HUES48 (cell line): ENCODE results near the gene SPATA6.
"Not testable (repeated sequence)": the region's sequence is repeated elsewhere in the genome, so short reads cannot be mapped to it uniquely, and the experiment has no call there.

ENCODE experiments used
- H3K27ac ChIP-seq: one replicate; pipeline ENCODE4 v1.7.0; 2013; ENCODE audit warnings: low read depth, low read length, inconsistent platforms
- H3K27me3 ChIP-seq: 2 replicates; pipeline ENCODE4 v1.6.1; 2013; ENCODE audit warnings: mild to moderate bottlenecking, low read length; ENCODE audit not compliant: control insufficient read depth, insufficient read depth
- H3K36me3 ChIP-seq: 2 replicates; pipeline ENCODE4 v1.6.1; 2013; ENCODE audit warnings: low read length; ENCODE audit not compliant: control insufficient read depth, insufficient read depth
- H3K4me1 ChIP-seq: 2 replicates; pipeline ENCODE4 v1.6.1; 2013; ENCODE audit warnings: mild to moderate bottlenecking, low read length; ENCODE audit not compliant: control insufficient read depth, insufficient read depth
- H3K4me3 ChIP-seq: 2 replicates; pipeline ENCODE4 v1.5.1; 2013; ENCODE audit warnings: mild to moderate bottlenecking, low read depth, low read length
- H3K9ac ChIP-seq: 2 replicates; pipeline ENCODE4 v1.6.1; 2013; ENCODE audit warnings: mild to moderate bottlenecking, low read depth, low read length, moderate library complexity
- H3K9me3 ChIP-seq: 2 replicates; pipeline ENCODE4 v1.6.1; 2013; ENCODE audit warnings: low read length; ENCODE audit not compliant: control insufficient read depth, insufficient read depth

SPATA6 gene

DNA sequence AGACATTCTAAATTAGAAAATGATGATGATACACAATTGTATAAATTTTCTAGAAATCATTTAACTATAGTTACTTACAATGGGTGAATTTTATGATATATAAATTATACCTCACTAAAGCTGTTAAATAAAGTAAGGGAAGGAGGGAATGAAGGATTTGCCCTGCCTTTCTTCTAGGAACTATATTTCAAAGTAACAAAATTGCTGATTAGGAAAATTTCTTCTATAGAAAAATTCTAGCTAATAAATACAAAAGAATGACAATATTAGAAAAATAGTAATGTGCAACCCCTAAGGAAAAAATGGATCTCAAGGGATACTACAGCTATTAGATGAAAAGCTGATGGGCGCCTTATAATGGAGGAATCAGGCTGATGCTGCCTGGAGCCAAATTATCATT, 23.1 kb downstream of the SPATA6 start:
- Histone ChIP-seq H3K9me3 (peaks cover 8% of the 10 kb centered on the region), H3K9ac (no peak overlapping the region), H3K4me1 (no peaks in the 10 kb centered on the region), H3K4me3 (no peak overlapping the region), H3K27me3 (no peaks in the 10 kb centered on the region), H3K36me3 (no peaks in the 10 kb centered on the region), H3K27ac (no peak overlapping the region)

DNA sequence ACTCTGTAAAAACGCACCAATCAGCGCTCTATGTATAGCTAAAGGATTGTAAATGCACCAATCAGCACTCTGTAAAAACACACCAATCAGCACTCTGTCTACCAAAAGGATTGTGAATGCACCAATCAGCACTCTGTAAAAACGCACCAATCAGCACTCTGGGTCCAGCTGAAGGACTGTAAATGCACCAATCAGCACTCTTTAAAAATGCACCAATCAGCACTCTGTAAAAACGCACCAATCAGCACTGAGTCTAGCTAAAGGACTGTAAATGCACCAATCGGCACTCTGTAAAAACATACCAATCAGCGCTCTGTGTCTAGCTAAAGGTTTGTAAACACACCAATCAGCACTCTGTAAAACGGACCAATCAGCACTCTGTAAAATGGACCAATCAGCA, 27.8 kb downstream of the SPATA6 start:
- H3K4me1 ChIP-seq, H3K9ac ChIP-seq, H3K4me3 ChIP-seq, H3K27ac ChIP-seq, H3K9me3 ChIP-seq, H3K27me3 ChIP-seq, H3K36me3 ChIP-seq: not testable (repeated sequence)

DNA sequence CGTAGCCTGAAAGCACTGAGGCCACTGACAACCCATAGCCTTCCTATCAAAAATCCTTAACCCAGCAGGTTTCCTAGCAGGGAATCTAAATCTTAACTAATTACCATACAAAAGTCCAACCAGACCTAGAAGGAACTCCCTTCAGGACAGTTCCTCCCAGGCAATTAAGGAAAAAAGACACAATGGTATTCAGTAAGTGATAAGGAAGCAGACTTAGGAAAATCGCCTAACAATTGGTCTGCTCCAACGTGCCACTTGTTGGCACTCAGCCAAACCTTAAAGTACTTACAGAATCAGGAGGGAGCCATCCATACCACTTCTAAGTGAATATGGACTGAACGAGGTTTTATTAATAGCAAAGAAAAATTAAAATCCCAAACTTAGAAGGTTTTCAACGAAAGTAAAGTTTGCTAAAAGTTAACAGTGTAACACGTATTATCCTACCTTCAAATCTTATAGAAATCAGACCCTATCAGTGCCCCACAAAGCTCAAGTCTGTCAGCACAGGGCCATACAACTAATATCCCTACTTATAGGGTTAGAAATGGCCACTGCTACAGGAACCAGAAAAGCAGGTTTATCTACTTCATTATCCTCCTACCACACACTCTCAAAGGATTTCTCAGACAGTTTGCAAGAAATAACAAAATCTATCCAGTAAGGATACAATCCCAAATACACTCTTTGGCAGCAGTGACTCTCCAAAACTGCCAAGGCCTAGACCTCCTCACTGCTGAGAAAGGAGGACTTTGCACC, 29.0 kb downstream of the SPATA6 start:
- Histone ChIP-seq H3K9me3 (peaks cover 10% of the 10 kb centered on the region), H3K27ac (peak overlapping the region; percentile 35), H3K4me1 (peaks cover 10% of the 10 kb centered on the region), H3K9ac (no peak overlapping the region), H3K4me3 (no peak overlapping the region), H3K36me3 (no peaks in the 10 kb centered on the region), H3K27me3 (no peaks in the 10 kb centered on the region)

DNA sequence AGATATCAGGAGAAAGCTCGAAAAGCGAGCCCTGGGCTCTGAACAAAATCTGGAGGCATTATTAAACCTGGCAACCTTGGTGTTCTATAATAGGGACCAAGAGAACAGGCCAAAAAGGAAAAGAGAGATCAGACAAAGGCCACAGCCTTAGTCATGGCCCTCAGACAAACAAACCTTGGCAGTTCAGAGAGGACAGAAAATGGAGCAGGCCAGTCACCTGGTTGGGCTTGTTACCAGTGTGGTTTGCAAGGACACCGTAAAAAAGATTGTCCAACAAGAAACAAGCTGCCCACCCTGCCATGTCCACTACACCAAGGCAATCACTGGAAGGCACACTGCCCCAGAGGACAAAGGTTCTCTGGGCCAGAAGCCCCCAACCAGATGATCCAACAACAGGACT, 31.2 kb downstream of the SPATA6 start:
- H3K9ac ChIP-seq, H3K27ac ChIP-seq, H3K4me3 ChIP-seq, H3K27me3 ChIP-seq, H3K9me3 ChIP-seq, H3K4me1 ChIP-seq, H3K36me3 ChIP-seq: not testable (repeated sequence)

DNA sequence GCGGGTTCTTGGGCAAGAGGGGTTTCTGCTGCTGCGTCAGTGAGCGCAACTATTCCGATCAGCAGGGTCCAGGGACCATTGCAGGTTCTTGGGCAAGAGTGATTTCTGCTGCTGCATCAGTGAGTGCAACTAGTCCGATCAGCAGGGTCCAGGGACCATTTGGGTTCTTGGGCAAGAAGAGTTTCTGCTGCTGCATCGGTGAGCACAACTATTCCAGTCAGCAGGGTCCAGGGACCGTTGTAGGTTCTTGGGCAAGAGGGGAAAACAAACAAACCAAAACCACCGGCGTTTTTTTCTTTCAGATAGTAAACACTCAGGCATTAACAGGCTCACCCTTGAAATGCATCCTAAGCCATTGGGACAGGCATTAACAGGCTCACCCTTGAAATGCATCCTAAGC, 32.6 kb downstream of the SPATA6 start:
- Histone ChIP-seq H3K9me3 (peaks cover 6% of the 10 kb centered on the region), H3K36me3 (no peaks in the 10 kb centered on the region), H3K4me1 (peaks cover 10% of the 10 kb centered on the region), H3K27ac (no peak overlapping the region), H3K9ac (no peak overlapping the region), H3K4me3 (no peak overlapping the region), H3K27me3 (no peaks in the 10 kb centered on the region)

DNA sequence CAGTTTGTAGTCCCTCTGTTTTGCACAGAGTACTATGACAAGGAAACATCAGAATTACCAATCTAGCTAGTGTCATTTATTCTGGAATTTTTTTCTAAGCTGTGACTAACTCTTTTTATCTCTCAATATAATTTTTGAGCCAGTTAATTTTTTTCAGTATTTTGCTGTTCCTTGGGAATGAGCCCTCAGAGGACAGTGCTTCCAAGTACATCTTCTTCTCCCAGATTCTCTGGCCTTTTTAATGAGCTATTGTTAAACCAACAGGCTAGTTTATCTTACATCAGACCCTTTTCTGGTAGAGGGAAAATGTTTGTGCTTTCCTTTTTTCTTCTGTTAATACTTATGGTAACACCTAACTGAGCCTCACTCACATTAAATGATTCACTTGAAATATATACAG, 34.6 kb downstream of the SPATA6 start:
- not testable (repeated sequence) for H3K4me1 ChIP-seq, H3K36me3 ChIP-seq, H3K9ac ChIP-seq, H3K9me3 ChIP-seq, H3K27ac ChIP-seq, H3K27me3 ChIP-seq, H3K4me3 ChIP-seq

DNA sequence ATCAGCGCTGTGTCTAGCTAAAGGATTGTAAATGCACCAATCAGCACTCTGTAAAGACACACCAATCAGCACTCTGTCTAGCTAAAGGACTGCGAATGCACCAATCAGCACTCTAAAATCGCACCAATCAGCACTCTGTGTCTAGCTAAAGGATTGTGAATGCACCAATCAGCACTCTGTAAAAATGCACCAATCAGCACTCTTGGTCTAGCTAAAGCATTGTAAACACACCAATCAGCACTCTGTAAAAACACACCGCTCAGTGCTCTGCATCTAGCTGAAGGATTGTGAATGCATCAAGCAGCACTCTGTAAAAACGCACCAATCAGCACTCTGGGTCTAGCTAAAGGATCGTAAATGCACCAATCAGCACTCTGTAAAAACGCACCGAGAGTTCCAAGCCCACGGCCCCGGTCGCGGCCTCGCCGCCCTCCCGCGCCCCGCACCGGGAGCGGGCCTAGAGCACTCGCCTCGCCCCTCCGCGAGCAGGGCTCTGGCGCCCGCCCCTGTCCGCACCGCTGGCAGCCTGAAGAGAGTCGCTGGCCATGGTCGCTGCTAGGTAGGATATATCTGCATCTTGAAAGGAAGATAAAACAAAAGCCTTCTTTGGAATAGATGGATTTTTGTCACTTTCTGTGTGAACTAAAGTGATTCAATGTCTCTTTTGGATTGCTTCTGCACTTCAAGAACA, 36.5 kb downstream of the SPATA6 start:
- not testable (repeated sequence) for H3K36me3 ChIP-seq, H3K9me3 ChIP-seq, H3K27ac ChIP-seq, H3K27me3 ChIP-seq, H3K4me3 ChIP-seq, H3K9ac ChIP-seq, H3K4me1 ChIP-seq

DNA sequence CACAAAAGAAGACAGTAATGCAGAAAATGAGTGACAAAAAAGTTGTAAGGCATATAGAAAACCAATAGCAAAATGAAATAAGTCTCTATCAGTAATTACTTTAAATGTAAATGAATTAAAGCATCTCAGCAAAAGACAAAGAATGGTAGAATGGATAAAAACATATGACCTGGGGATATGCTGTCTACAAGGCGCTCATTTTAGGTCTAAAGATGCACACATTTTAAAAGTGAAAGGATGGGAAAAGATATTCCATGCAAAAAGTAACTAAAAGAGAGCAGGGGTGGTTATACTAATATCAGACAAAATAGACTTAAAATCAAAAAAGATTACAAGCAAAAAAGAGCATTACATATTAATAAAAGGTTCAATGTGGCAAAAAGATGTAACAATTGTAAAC, 41.2 kb downstream of the SPATA6 start:
- Histone ChIP-seq H3K4me3 (no peak overlapping the region), H3K4me1 (peaks cover 7% of the 10 kb centered on the region; the same call in 1 of the 2 replicates), H3K9ac (no peak overlapping the region), H3K27ac (no peak overlapping the region), H3K9me3 (no peaks in the 10 kb centered on the region), H3K36me3 (no peaks in the 10 kb centered on the region), H3K27me3 (no peaks in the 10 kb centered on the region)

DNA sequence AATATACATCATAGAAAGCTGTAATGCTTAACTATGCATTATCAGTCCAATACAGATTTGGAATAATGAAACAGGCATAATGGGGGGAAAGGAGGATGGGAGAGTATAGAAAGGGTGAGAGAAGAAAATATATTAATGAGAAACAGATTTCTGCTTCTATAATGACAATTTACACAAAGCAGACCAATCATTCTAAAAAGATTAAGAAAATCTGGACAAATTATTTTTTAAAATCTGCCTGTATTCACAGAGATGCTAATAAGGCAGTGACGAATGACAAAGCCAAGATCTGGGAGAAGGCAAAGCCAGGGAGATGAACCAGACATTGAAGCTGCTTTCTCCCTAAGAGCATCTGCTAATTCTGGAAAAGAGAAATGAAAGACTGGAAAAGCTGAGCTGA, 50.0 kb downstream of the SPATA6 start:
- H3K36me3 ChIP-seq: 0 out of 2 replicates have a peak, but pooled peaks cover 3% of the 10 kb centered on the region
- no peak overlapping the region for H3K27ac ChIP-seq
- H3K4me3 ChIP-seq: no peak overlapping the region
- H3K9ac ChIP-seq: no peak overlapping the region
- no peaks in the 10 kb centered on the region for H3K27me3 ChIP-seq
- H3K9me3 ChIP-seq: no peaks in the 10 kb centered on the region
- H3K4me1 ChIP-seq: peaks cover 4% of the 10 kb centered on the region; the same call in 1 of the 2 replicates

DNA sequence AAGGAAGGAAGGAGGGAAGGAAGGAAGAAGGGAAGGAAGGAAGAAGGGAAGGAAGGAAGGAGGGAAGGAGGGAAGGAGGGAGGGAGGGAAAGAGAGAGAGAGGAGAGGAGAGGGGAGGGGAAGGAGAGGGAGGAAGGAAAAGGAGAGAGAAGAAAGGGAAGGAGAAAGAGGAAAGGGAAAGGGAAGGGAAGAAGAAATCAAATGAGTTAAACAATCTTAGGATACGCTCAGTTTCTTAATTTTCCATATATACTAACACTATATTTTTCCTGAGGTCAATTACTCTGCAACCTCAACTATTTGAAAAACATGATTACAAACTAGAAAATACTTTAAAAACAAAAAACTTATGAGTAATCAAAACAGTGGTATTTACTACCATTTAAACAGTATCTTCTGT, 53.3 kb downstream of the SPATA6 start:
- peaks cover 4% of the 10 kb centered on the region; the same call in 1 of the 2 replicates for H3K4me1 ChIP-seq
- H3K9ac ChIP-seq: no peak overlapping the region
- no peaks in the 10 kb centered on the region for H3K36me3 ChIP-seq

DNA sequence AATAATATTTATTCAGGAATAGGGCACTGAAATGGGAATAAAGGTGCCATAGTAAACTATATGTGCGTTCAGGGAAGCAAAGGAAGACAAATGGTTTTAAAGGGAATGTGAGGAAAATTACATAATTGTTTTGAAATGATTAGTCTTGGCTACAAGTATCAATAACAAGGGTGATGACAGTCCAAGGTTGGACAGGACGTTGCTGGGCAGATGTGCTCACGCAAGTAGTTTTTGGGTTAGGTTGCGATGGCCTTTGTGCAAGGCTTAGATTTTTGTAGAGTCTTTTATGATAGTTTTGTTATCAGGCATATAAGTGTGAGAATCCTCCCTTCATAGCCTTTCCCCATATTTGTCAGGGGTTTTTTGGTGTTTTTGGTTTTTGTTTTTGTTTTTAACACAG, 57.0 kb downstream of the SPATA6 start:
- H3K4me1 ChIP-seq: no peaks in the 10 kb centered on the region
- no peak overlapping the region for H3K9ac ChIP-seq
- no peaks in the 10 kb centered on the region for H3K9me3 ChIP-seq
- no peaks in the 10 kb centered on the region for H3K27me3 ChIP-seq
- no peak overlapping the region for H3K27ac ChIP-seq
- H3K4me3 ChIP-seq: no peak overlapping the region
- H3K36me3 ChIP-seq: no peaks in the 10 kb centered on the region

More for the DNA sequence above, 53.3 kb downstream of the SPATA6 start:
- Histone ChIP-seq H3K9me3 (no peaks in the 10 kb centered on the region), H3K27ac (no peak overlapping the region), H3K4me3 (no peak overlapping the region), H3K27me3 (no peaks in the 10 kb centered on the region)
